Sigmoid colon (tissue), 7 donors: ENCODE data around the gene AP5Z1. TPM values are rescaled to one million over a fixed set of nuclear protein-coding genes. Genes with fewer than 3 reads are reported as not detected.

ENCODE experiments used
- DNase-seq: peaks from one replicate; pipeline ENCODE4 v3.0.0-alpha.2; 2019
- H3K27ac ChIP-seq, 4 donors: fragments of 200-600 bp; sonication (generic); one replicate each; pipeline ENCODE4 v1.5.1; 2016 to 2019; ENCODE audit warnings: mild to moderate bottlenecking in 1 of 4
- H3K27me3 ChIP-seq, 3 donors: fragments of 200-600 bp; sonication (generic); one replicate each; pipeline ENCODE4 v1.5.1; 2019; ENCODE audit warnings: mild to moderate bottlenecking in 1 of 3
- H3K36me3 ChIP-seq, 4 donors: fragments of 200-600 bp; sonication (generic); one replicate each; pipeline ENCODE4 v1.5.1; 2016 to 2019
- H3K4me1 ChIP-seq, 4 donors: fragments of 200-600 bp; sonication (generic); one replicate each; pipeline ENCODE4 v1.5.1; 2017 to 2019
- H3K4me3 ChIP-seq, 4 donors: fragments of 200-600 bp; sonication (generic); one replicate each; pipeline ENCODE4 v1.5.1; 2017 to 2019; ENCODE audit warnings: mild to moderate bottlenecking in 2 of 4, moderate library complexity in 1 of 4
- H3K9me3 ChIP-seq, 4 donors: fragments of 200-600 bp in 3 of 4; sonication (generic) in 3 of 4; one replicate each; pipeline versions ENCODE4 v1.5.1 to v1.6.1; 2013 to 2019
- CTCF ChIP-seq, 4 experiments: fragments of 450-650 bp in 3 of 4; fragments of 200-600 bp in 1 of 4; IDR thresholded peaks; one replicate each; pipeline ENCODE4 v1.5.1; 2016 to 2019; ENCODE audit warnings: antibody characterized with exemption in 4 of 4, mild to moderate bottlenecking in 3 of 4, moderate library complexity in 2 of 4
- EP300 ChIP-seq, 4 donors: sonication (generic); formaldehyde crosslinking; IDR thresholded peaks; one replicate each; pipeline ENCODE4 v1.6.1; 2017; ENCODE audit warnings: antibody characterized with exemption in 4 of 4
- POLR2A ChIP-seq, 2 donors: fragments of 450-650 bp; IDR thresholded peaks; one replicate each; pipeline ENCODE4 v1.6.1; 2016; ENCODE audit warnings: antibody characterized with exemption in 2 of 2, mild to moderate bottlenecking in 2 of 2, moderate library complexity in 2 of 2
- POLR2AphosphoS5 ChIP-seq, 4 donors: sonication (generic); formaldehyde crosslinking; IDR thresholded peaks; one replicate each; pipeline ENCODE4 v1.6.1; 2017; ENCODE audit warnings: antibody characterized with exemption in 4 of 4
- whole genome bisulfite sequencing, 2 donors: extraction: QIAGEN DNeasy Blood & Tissue Kit; methylation state at CpG; one replicate each; pipeline ENCODE4 v1.1.7; 2013; 5-methylcytosine and 5-hydroxymethylcytosine counted together
- intact Hi-C: fragments of 100-400 bp; cut with DNase I; formaldehyde crosslinking; loops from one replicate; pipeline ENCODE4 v1.15.1; 2023
- polyA plus RNA-seq, 3 donors: library from polyadenylated mRNA; stranded (reverse); fragments of 200-250 nt; gene quantifications; one replicate each; pipeline ENCODE4 v1.2.3, GENCODE V29; 2013
- total RNA-seq, 4 donors: library from RNA; depleted of rRNA; stranded (reverse); fragments of >200 nt; gene quantifications; one replicate each; pipeline ENCODE4 v1.1.0, GENCODE V29; 2016
- donor health status: healthy with polysubstance abuse.
- donor health status: Bipolar disorder and iron deficiency.
- donor health status: healthy.

Gene AP5Z1
- total and polyA plus RNA-seq, 7 donors = 16.8 to 66.0 (median 20.3) TPM

DNA sequence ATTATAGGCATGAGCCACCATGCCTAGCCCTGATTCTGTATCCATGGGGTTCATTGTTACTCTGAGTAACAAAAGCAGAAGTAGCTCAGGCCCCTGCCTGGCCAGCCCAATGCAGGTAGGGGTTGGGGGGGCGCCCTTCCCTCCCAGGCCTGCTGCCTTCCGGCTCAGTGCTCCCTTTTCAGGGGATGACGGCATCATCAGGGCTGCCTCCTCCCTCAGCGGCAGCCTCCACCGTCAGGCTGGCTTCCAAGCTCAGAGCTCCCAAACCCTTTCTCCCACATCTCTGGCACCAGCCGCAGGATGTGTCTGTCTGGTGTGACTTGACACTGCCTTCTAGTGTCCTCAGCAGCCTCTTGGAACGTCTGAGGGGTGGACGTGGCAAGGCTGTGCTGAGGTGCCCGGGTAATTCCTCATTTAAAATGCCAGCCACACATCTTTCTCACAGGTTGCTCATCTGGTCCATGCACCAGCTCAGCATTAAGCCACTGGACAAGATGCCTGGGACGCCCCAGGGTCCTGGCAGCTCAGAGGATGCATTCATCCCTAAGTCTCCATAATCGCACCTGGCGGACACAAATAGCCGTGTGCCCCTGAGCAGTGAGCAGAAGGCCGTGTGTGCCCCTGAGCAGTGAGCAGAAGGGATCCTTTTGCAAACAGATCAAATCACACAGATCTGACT lies 48.2 kb downstream of the AP5Z1 start:
- intact Hi-C loops = no loop called here
- WGBS, 2 donors = 67% methylated on average over 14 of the region's 14 CpGs
- TF ChIP-seq POLR2A (IDR thresholded peaks at IDR 0.05) (no peak), CTCF (IDR thresholded peaks at IDR 0.05) (no peak), POLR2AphosphoS5 (IDR thresholded peaks at IDR 0.05) (no peak), EP300 (IDR thresholded peaks at IDR 0.05) (no peak)
- no peak for DNase-seq
- H3K27ac ChIP-seq = no peak overlapping the region
- no peak overlapping the region for H3K4me3 ChIP-seq
- no peaks in the 10 kb centered on the region for H3K36me3 ChIP-seq
- H3K27me3 ChIP-seq = no peaks in the 10 kb centered on the region
- no peaks in the 10 kb centered on the region for H3K9me3 ChIP-seq
- no peaks in the 10 kb centered on the region for H3K4me1 ChIP-seq

DNA sequence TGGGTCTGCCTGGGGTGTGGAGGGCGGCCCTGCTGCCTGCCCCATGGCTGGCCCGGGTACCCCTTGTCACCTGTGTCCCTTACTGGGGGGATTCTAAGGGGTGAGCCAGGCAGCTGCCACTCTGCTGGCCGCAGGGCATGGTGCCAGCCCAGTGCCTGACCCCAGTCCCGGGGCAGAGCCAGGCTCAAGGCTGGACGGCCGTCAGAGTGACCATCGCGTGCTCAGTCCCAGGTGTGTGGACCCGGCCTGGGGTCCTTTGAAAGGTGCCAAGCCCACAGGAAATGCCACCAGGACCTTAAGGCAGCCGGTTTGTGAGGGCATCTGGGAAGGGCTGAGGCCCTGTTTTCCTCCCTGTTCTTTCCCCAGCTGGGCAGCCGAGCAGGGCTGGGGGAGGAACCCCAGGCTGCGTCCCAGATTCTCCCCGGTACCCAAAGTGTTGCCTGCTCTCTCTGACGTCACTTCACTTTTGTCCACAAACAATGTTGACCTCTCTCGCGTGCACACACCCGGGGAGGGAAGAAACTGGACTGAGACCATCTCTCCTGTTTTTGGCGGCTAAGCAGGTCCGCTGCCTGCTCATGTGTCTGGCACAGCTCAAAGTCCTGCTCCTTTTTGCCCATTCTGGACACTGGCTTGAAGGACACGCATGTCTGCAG lies 48.8 kb downstream of the AP5Z1 start:
- Histone ChIP-seq H3K27me3 (no peaks in the 10 kb centered on the region), H3K9me3 (no peaks in the 10 kb centered on the region), H3K4me1 (no peaks in the 10 kb centered on the region), H3K27ac (no peak overlapping the region), H3K4me3 (no peak overlapping the region), H3K36me3 (no peaks in the 10 kb centered on the region)
- intact Hi-C loops = no loop called here
- TF ChIP-seq POLR2A (IDR thresholded peaks at IDR 0.05) = no peak
- TF ChIP-seq EP300 (IDR thresholded peaks at IDR 0.05) = no peak
- no peak for TF ChIP-seq CTCF (IDR thresholded peaks at IDR 0.05)
- no peak for TF ChIP-seq POLR2AphosphoS5 (IDR thresholded peaks at IDR 0.05)
- no peak for DNase-seq
- 72 to 85% methylated on average over 20 of the region's 20 CpGs for WGBS, 2 donors

DNA sequence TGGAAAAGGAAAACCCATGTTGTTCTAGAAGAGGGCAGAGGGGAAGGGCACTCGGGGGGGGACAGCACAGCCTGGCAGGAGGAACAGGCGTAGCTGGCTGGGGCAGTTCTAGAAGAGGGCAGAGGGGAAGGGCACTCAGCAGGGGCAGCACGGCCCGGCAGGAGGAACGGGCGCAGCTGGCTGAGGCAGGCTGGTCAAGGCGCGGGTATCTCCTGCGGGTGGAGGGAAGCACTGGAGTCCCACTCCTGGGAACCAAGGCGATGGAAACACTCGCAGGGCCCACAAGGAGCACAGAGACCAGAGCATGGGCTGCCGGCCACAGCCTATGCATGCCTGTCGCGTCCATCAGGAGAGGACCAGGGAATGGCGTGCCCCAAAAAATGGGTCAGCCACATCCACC lies 49.7 kb downstream of the AP5Z1 start:
- TF ChIP-seq EP300 (IDR thresholded peaks at IDR 0.05) = no peak
- TF ChIP-seq POLR2AphosphoS5 (IDR thresholded peaks at IDR 0.05) = no peak
- TF ChIP-seq POLR2A (IDR thresholded peaks at IDR 0.05) = no peak
- no peak for TF ChIP-seq CTCF (IDR thresholded peaks at IDR 0.05)
- Histone ChIP-seq H3K4me3 (no peak overlapping the region), H3K9me3 (no peaks in the 10 kb centered on the region), H3K27ac (no peak overlapping the region), H3K36me3 (no peaks in the 10 kb centered on the region), H3K4me1 (no peaks in the 10 kb centered on the region), H3K27me3 (no peaks in the 10 kb centered on the region)
- no peak for DNase-seq
- intact Hi-C loops = no loop called here
- WGBS, 2 donors = 82 to 90% methylated on average over 15 of the region's 15 CpGs

GRCh38 chr7:4828720-4829383 lies 53.4 kb downstream of the AP5Z1 start:
- no peak for TF ChIP-seq POLR2AphosphoS5 (IDR thresholded peaks at IDR 0.05)
- TF ChIP-seq CTCF (IDR thresholded peaks at IDR 0.05) = no peak
- no peak for TF ChIP-seq POLR2A (IDR thresholded peaks at IDR 0.05)
- 77 to 88% methylated on average over 17 of the region's 17 CpGs for WGBS, 2 donors
- peak; percentile 64 for DNase-seq
- Histone ChIP-seq H3K27me3 (no peaks in the 10 kb centered on the region), H3K4me3 (no peak overlapping the region), H3K27ac (no peak overlapping the region), H3K4me1 (no peaks in the 10 kb centered on the region), H3K36me3 (no peaks in the 10 kb centered on the region), H3K9me3 (no peaks in the 10 kb centered on the region)
- intact Hi-C loops = no loop called here
